ENCODE measurements around the gene CLIP2.
A peak's percentile ranks its signal among the peaks of the same experiment; 100 is the strongest.
"Not testable (repeated sequence)": the region's sequence is repeated elsewhere in the genome, so short reads cannot be mapped to it uniquely, and the experiment has no call there.

Gene CLIP2

GRCh38 chr7:74325210-74325565 lies 36.0 kb downstream of the CLIP2 start:
- ATAC-seq (no peak), DNase-seq (ENCODE audit: low spot score in 2 of 2) (no peak)
- Mint-ChIP-seq H3K9me3 (no peaks in the 10 kb centered on the region), H3K36me3 (no peaks in the 10 kb centered on the region), H3K4me1 (peaks cover 7% of the 10 kb centered on the region), H3K4me3 (no peak overlapping the region), H3K27ac (no peak overlapping the region)

DNA sequence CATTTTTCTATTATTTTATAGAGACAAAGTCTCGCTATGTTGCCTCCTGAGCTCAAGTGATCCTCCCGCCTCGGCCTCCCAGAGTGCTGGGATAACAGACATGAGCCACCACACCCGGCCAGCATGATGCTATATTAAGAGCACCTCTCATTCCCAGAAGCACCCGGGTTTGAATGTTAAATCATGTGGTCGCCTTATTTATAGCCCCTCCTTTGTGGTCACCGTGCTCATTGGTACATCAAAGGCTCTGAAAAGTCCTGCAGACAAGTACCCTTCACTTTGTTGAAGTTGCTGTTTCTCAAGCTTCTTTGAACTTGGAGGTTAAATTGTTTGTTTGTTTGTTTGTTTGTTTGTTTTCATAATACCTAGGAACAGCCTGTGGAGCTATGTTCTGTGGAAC lies 40.0 kb downstream of the CLIP2 start:
- Mint-ChIP-seq H3K36me3 (no peaks in the 10 kb centered on the region), H3K4me3 (no peak overlapping the region), H3K27ac (no peak overlapping the region), H3K4me1 (no peaks in the 10 kb centered on the region), H3K9me3 (no peaks in the 10 kb centered on the region)
- no peak for ATAC-seq
- DNase-seq (ENCODE audit: low spot score in 2 of 2): no peak

GRCh38 chr7:74332373-74333176 lies 43.4 kb downstream of the CLIP2 start:
- ATAC-seq (no peak), DNase-seq (ENCODE audit: low spot score in 2 of 2) (no peak)
- Mint-ChIP-seq H3K4me1 (no peaks in the 10 kb centered on the region), H3K9me3 (no peaks in the 10 kb centered on the region), H3K4me3 (no peak overlapping the region), H3K27ac (no peak overlapping the region), H3K36me3 (no peaks in the 10 kb centered on the region)

DNA sequence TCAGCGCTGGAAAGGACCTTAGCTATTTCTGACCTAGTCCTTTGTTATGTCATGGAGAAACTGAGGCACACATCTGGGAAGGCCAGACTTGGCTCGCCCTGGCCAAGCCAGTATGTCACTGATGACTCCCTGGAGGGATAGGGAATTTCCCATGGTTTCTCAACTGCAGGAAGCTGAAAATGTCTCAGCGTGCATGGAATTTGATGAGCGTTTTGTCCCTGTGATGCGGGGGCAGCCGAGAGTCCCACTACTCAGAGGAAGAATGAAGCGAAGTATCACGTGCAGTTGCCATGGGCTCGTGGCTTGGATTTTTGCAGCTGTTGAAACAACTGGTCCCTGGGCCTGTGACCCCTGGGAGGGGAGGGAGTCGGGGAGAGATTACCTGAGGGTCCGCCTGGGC lies 44.8 kb downstream of the CLIP2 start:
- no peak for DNase-seq (ENCODE audit: low spot score in 2 of 2)
- Mint-ChIP-seq H3K36me3 (no peaks in the 10 kb centered on the region), H3K4me3 (no peak overlapping the region), H3K27ac (no peak overlapping the region), H3K4me1 (peaks cover 6% of the 10 kb centered on the region), H3K9me3 (no peaks in the 10 kb centered on the region)
- no peak for ATAC-seq

GRCh38 chr7:74337926-74338325 lies 48.7 kb downstream of the CLIP2 start:
- Mint-ChIP-seq H3K36me3 (no peaks in the 10 kb centered on the region), H3K4me1 (peaks cover 6% of the 10 kb centered on the region), H3K9me3 (no peaks in the 10 kb centered on the region), H3K4me3 (no peak overlapping the region), H3K27ac (no peak overlapping the region)
- no peak for ATAC-seq
- no peak for DNase-seq (ENCODE audit: low spot score in 2 of 2)

- no peaks in the 10 kb centered on the region for H3K9me3 Mint-ChIP-seq
- no peak overlapping the region for H3K4me3 Mint-ChIP-seq
- ATAC-seq: no peak
- H3K4me1 Mint-ChIP-seq: peaks cover 8% of the 10 kb centered on the region
- H3K36me3 Mint-ChIP-seq: no peaks in the 10 kb centered on the region
- DNase-seq (ENCODE audit: low spot score in 2 of 2): no peak
- no peak overlapping the region for H3K27ac Mint-ChIP-seq
These were observed 49.3 kb downstream of the CLIP2 start for GRCh38 chr7:74338366-74339108.

GRCh38 chr7:74339648-74340047 lies 50.4 kb downstream of the CLIP2 start:
- peaks cover 14% of the 10 kb centered on the region for H3K4me1 Mint-ChIP-seq
- not testable (repeated sequence) for H3K36me3 Mint-ChIP-seq; H3K27ac Mint-ChIP-seq; DNase-seq (ENCODE audit: low spot score in 2 of 2); H3K9me3 Mint-ChIP-seq; H3K4me3 Mint-ChIP-seq; ATAC-seq

- no peak for DNase-seq (ENCODE audit: low spot score in 2 of 2)
- H3K36me3 Mint-ChIP-seq: no peaks in the 10 kb centered on the region
These were observed 54.3 kb downstream of the CLIP2 start for GRCh38 chr7:74343281-74344131.

DNA sequence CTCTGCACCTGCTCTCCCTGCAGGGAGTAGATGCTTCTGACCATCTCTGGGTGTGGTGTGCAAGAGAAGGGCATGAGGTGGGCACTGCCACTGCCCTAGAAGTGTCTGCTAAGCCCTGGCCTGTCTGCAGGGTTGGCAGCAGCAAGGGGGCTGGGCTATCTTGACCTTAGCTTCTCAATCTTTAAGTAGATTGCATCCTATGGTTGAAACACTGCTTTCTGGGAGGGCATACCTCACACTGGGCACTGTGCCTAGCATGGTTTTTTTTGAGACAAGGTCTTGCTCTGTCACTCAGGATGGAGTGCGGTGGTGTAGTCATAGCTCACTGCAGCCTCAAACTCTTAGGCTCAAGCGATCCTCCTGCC lies 54.9 kb downstream of the CLIP2 start:
- Mint-ChIP-seq H3K9me3 (no peaks in the 10 kb centered on the region), H3K36me3 (no peaks in the 10 kb centered on the region), H3K4me3 (no peak overlapping the region), H3K27ac (peak overlapping the region; percentile 23), H3K4me1 (peaks cover 8% of the 10 kb centered on the region)
- no peak for DNase-seq (ENCODE audit: low spot score in 2 of 2)
- peak; percentile 33 for ATAC-seq

More at GRCh38 chr7:74343281-74344131, 54.3 kb downstream of the CLIP2 start:
- H3K4me3 Mint-ChIP-seq: no peak overlapping the region
- peaks cover 9% of the 10 kb centered on the region for H3K4me1 Mint-ChIP-seq
- peak overlapping the region; percentile 23 for H3K27ac Mint-ChIP-seq
- ATAC-seq: peak; percentile 94
- H3K9me3 Mint-ChIP-seq: no peaks in the 10 kb centered on the region

- H3K27ac Mint-ChIP-seq: no peak overlapping the region
- peaks cover 8% of the 10 kb centered on the region for H3K4me1 Mint-ChIP-seq
These were observed 55.6 kb downstream of the CLIP2 start for GRCh38 chr7:74344786-74345185.

GRCh38 chr7:74345970-74346369 lies 56.8 kb downstream of the CLIP2 start:
- ATAC-seq: no peak
- peaks cover 8% of the 10 kb centered on the region for H3K4me1 Mint-ChIP-seq
- H3K9me3 Mint-ChIP-seq: no peaks in the 10 kb centered on the region
- no peak overlapping the region for H3K27ac Mint-ChIP-seq
- H3K36me3 Mint-ChIP-seq: no peaks in the 10 kb centered on the region
- no peak overlapping the region for H3K4me3 Mint-ChIP-seq
- no peak for DNase-seq (ENCODE audit: low spot score in 2 of 2)

More at GRCh38 chr7:74344786-74345185, 55.6 kb downstream of the CLIP2 start:
- H3K36me3 Mint-ChIP-seq: no peaks in the 10 kb centered on the region
- DNase-seq (ENCODE audit: low spot score in 2 of 2) (no peak), ATAC-seq (no peak)
- no peak overlapping the region for H3K4me3 Mint-ChIP-seq
- no peaks in the 10 kb centered on the region for H3K9me3 Mint-ChIP-seq

DNA sequence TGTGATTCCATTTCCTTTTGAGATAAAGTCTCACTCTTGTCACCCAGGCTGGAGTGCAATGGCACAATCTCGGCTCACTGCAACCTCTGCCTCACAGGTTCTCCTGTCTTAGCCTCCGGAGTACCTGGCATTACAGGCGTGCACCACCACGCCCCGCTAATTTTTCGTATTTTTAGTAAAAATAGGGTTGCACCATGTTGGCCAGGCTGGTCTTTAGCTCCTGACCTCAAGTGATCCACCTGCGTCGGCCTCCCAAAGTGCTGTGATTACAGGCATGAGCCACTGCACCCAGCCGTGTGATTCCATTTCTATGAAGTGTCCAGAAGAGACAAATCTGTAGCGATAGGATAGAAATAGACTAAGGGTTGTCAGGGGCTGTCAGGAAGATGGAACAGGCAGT lies 60.4 kb downstream of the CLIP2 start:
- Mint-ChIP-seq H3K36me3 (no peaks in the 10 kb centered on the region), H3K27ac (no peak overlapping the region), H3K4me3 (no peak overlapping the region), H3K9me3 (no peaks in the 10 kb centered on the region), H3K4me1 (peaks cover under 1% of the 10 kb centered on the region)
- ATAC-seq (no peak), DNase-seq (ENCODE audit: low spot score in 2 of 2) (no peak)

DNA sequence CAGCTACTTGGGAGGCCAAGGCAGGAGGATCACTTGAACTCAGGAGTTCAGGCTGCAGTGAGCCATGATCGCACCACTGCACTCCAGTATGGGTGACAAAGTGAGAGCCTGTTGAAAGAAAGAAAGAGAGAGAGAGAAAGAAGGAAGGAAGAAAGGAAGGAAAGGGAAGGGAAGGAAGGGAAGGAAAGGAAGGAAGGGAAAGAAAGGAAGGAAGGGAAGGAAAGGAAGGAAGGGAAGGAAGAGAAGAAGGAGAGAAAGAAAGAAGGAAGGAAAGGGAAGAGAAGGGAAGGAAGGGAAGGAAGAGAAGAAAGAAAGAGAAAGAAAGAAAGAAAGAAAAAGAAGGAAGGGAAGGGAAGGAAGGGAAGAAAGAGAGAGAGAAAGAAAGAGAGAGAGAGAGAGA lies 61.5 kb downstream of the CLIP2 start:
- Mint-ChIP-seq H3K4me3 (no peak overlapping the region), H3K27ac (no peak overlapping the region), H3K4me1 (peaks cover 6% of the 10 kb centered on the region), H3K9me3 (no peaks in the 10 kb centered on the region), H3K36me3 (no peaks in the 10 kb centered on the region)
- DNase-seq (ENCODE audit: low spot score in 2 of 2) (no peak), ATAC-seq (no peak)

DNA sequence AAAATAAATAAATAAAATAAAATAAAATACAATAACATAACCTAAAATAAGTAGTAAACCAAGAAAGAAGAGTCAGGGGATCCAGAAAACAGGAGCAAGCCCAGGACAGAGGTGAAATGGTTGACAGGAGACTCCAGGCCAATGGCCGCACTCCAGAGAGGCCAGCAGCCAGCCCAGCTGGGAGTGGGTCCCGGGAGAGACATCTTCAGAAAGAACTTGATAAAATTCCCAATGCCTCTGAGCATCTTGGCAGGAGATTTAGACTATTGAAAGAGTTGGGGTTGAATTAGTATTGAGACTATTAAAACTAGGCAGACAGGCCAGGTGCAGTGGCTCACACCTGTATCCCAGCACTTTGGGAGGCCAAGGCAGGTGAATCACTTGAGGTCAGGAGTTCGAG lies 62.6 kb downstream of the CLIP2 start:
- no peak overlapping the region for H3K4me3 Mint-ChIP-seq
- no peak overlapping the region for H3K27ac Mint-ChIP-seq
- no peak for DNase-seq (ENCODE audit: low spot score in 2 of 2)
- H3K9me3 Mint-ChIP-seq: no peaks in the 10 kb centered on the region
- no peaks in the 10 kb centered on the region for H3K36me3 Mint-ChIP-seq
- ATAC-seq: no peak
- peaks cover 6% of the 10 kb centered on the region for H3K4me1 Mint-ChIP-seq

DNA sequence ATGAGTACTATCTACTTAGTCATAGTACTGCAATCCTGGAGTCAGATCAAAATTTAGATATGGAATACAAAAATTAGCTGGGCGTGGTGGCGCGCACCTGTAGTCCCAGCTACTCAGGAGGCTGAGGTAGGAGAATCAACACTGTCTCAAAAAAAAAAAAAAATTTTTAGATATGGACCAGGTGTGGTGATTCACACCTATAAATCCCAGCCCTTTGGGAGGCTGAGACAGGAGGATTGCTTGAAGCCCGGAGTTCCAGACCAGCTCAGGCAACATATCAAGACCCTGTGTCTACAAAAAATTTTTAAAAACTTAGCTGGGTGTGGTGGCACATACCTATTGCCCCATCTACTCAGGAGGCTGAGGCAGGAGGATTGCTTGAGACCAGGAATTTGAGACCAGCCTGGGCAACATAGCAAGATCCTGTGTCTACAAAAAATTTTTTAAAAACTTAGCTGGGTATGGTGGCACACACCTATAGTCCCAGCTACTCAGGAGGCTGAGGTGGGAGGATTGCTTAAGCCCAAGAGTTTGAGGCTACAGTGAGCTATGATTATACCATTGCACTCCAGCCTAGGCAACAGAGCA lies 63.4 kb downstream of the CLIP2 start:
- DNase-seq (ENCODE audit: low spot score in 2 of 2); H3K36me3 Mint-ChIP-seq; H3K4me3 Mint-ChIP-seq; H3K9me3 Mint-ChIP-seq; H3K27ac Mint-ChIP-seq; H3K4me1 Mint-ChIP-seq; ATAC-seq: not testable (repeated sequence)

Data from stimulated activated effector memory CD8-positive, alpha-beta T cell treated with anti-CD3 and anti-CD28 coated beads, Interleukin-12 subunit alpha, Interleukin-12 subunit beta, amount 100 ng/mL, for 72 hours (primary cell).